ENCODE data around the gene MTF2.

MTF2 gene

DNA sequence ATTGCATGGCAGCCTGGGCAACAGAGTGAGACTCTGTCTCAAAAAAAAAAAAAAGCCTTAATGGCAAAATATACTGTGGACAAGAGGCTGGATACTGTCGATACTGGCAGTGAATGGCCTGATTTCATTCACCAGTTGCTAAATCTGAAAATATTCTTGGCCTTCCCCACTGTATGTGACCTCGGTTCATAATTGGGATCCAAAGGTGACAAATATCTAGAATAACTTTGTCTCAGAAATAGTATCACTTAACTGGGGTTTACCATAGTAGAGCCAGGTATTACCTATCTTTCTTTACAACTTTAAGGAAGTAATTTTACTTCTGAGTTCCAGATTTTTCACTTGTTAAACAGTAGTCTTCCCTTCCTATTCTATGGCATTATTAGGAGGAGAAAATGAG, 8.4 kb downstream of the MTF2 start:
- no peak for DNase-seq

- DNase-seq = no peak
Observed at GRCh38 chr1:93093332-93094006, 14.4 kb downstream of the MTF2 start.

GRCh38 chr1:93095804-93096585, 16.9 kb downstream of the MTF2 start:
- DNase-seq = no peak

- DNase-seq = no peak
Observed at GRCh38 chr1:93102142-93102541, 23.1 kb downstream of the MTF2 start.

GRCh38 chr1:93106226-93106625, 27.1 kb downstream of the MTF2 start:
- DNase-seq = no peak

- no peak for DNase-seq
Observed at GRCh38 chr1:93107395-93107794, 28.3 kb downstream of the MTF2 start.

DNA sequence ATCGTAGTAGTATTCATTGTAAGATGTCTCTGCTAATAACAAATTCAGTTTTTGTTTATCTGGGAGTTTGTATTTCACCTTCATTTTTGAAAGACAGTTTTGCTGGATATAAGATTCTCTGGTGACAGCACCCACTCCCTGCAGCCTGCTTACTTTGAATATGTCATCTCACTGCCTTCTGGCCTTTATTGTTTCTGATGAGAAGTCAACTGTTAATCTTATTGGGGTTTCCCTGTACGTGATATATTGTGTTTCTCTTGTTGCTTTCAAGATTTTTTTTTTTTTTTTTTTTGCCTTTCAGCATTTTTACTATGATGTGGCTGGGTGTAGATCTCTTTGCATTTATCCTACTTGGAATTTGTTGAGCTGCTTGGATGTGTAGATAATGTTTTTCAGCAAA, 29.3 kb downstream of the MTF2 start:
- DNase-seq = no peak

GRCh38 chr1:93109578-93109977, 30.5 kb downstream of the MTF2 start:
- no peak for DNase-seq

DNA sequence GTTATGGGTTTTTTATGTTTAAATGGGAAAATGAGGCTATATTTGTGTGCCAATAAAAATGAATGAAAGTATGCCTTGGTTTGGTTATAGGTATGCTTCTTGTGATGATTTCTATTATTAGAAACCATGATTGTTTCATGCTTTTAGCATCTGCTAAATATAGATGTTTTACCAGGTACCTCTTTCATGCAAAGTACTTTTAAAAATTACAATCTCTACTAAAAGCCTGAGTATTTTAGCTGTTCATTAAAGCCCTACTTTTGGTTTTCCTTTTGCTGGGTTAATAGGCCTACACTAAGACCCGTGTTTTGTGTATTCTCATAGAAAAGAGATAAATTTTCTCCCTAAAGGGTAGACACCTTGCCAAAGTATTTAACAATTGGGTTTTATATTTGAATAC, 32.0 kb downstream of the MTF2 start:
- no peak for DNase-seq

- DNase-seq = no peak
Observed at GRCh38 chr1:93111561-93111960, 32.5 kb downstream of the MTF2 start.

- no peak for DNase-seq
Observed at GRCh38 chr1:93113127-93113526, 34.0 kb downstream of the MTF2 start.

- no peak for DNase-seq
Observed at GRCh38 chr1:93114391-93114790, 35.3 kb downstream of the MTF2 start.

DNA sequence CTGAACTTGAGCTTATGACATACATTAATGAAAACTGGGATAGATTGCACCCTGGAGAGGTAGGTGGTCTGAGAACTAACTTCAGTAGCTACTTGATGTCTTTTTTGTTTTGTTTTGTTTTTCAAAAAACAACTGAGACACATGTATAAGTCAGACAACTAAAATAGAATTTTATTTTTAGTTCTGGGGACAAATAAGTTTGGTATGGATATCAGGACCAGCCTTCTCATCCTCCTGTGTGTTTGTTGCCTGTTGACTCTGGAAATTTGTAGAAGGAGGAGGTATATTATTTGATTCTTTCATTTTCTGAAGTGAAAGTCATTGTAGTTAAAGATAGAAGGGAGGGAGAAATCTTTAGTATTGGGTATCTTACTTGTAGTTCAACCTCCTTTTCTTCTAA, 41.5 kb downstream of the MTF2 start:
- no peak for DNase-seq

DNA sequence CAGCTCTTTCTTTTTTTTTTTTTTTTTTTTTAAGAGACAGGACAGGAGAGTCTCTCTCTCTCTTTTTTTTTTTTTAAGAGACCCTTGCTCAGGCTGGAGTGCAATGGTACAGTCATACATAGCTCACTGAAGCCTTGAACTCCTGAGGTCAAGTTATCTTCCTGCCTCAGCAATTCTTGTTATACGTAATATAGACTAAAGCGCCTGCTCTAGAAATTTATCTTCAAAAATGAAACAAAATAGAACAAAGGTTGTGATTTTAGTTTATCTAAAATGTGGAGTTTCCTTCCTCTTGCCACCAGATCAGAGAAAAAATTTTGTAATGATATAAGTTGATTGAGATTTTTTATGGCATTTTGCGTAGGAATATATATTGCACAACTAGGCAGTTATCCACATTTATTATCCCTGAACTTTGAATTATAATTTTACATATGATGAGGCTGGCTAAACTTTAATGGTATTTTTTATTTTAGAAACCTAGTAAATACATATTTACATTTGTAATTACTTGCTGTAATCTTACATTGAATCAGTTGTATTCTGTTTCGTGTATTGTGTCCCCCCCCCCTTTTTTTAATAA, 44.2 kb downstream of the MTF2 start:
- DNase-seq = no peak

DNA sequence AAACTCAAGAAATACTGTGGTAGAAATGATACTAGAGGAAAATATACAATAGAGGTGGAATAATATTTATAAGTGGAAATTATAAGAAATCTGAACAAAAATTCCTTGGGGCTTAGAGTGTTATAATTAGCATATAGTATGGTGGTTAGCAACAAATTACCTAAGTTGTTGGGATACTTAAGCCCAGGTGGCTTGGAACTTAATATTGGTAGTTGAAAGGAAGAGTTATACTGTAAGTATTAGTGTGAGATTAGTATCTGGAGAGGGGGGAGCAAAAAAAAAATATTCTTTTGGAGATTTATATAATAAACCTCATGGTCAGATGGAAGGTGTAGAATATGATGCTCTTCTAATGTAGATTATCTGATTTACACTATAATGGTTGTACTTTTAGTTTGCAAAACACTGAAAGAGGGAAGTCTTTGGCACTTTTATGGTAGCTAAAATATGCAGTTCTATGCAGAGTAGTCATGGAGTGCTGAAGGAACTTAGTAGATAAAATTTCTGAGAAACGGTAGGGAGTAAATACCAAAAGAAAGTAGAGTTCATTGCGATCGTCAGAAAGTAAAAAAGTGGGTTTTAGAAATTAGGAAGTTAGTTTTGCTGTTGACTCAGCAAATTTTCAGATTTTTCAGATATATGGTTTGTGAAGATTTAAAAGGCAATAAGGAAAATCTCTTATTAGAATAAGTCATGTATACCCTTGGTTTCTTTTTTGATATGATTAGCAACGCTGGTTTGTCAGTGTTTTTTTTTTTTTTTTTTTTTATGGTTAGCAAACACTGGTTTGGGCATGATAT, 45.7 kb downstream of the MTF2 start:
- DNase-seq = no peak

GRCh38 chr1:93129507-93130099, 50.5 kb downstream of the MTF2 start:
- DNase-seq = no peak

DNA sequence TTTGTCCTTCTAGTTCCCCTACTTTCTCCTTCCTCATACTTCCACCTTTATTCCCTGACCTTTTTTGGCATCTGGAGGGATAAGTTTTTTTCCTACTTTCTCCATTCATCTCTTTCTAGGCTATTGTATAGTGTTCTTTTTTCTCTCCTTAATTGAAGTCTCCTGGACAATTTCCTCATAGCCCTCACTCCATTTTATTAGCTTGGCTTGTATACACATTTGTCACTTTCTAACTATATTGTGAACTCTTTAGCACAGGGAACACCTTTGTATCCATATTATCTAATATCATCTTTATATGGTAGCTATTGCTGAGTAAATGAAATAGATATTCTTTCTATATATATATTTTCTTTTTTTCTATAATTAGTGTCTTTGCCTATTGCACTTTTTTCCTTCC, 53.6 kb downstream of the MTF2 start:
- DNase-seq = no peak

DNA sequence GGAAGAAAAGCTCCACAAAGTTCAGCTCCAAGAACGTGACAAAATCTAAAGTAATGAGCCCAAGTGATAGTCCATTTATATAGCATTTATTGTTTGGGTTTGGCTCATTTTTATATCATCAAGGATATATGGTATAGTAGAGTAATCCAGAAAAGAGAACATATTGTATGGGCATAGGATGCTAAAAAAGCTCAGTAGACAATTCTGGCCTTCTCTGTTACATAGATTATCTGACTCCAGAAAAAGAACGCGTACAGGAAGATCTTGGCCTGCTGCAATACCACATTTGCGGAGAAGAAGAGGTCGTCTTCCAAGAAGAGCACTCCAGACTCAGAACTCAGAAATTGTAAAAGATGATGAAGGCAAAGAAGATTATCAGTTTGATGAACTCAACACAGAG, 57.4 kb downstream of the MTF2 start:
- no peak for DNase-seq

DNA sequence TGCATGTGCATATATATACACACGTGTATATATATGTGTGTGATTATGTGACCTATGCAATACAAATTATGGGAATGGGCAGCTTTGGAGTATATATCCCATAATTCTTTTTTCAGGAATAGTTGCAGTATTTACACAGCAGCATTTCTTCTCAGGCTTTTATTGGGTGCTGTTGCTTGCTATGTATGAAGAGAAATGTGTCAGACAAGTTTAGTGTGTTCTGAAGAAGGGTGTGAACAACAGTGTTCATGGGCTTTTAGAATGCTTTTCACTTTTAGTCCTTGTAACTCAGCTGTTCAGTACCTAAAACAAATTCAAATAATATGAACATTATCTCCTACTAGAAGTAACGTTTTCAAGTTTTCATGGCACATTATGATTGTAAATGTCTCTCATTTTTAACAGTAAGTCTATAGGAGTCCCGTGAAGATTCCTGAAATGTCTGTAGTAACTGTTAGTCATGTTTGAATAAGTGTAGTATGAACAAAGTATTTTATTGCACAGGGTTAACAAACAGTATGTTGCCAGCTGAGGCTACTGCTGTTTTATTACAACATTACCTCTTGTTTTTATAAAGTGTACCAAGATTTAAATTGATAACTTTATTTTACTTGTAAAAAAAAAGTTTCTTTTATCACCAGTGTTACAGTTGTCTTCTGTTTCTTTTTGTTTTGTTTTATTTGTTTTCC, 58.7 kb downstream of the MTF2 start:
- DNase-seq = no peak

DNA sequence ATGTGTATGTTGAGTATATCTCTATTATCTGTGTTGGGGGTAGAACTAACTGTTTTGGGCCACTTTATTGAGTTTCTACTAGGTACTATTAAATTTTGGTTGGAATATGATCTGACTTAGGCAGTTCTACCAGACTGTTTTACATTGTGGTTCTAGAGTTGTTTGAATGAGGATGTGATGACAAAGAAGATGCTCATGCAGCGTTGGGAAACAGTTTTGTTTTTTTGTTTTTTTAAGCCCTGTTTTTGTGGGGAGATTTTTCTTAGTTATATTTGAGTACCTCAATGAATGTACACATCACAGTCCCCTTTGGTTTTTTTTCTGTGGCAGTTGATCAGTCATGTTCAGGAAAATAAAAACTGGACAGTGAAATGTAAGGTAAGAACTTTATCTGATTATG, 61.0 kb downstream of the MTF2 start:
- no peak for DNase-seq

GRCh38 chr1:93142161-93142560, 63.1 kb downstream of the MTF2 start:
- no peak for DNase-seq

- DNase-seq = no peak
Observed at GRCh38 chr1:93143136-93143535, 64.1 kb downstream of the MTF2 start.

DNA sequence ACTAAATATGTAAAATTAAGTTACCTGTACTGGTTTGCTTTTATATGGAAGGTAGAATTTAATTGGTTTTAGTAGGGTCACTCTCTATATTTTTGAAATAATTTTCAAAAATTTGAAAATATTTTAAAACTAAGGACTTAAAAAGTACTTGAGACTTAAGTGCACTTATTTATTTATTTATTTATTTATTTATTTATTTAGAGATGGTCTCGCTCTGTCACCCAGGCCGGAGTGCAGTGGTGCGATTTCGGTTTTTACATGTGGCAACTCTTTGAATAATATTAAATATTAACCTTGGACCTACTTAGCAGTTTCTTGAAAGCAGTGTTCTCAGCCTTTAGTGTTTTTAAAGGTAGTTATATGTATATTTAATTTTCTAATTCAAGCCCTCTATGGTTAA, 64.7 kb downstream of the MTF2 start:
- DNase-seq = no peak
